GM10266 (cell line): Measurements from ENCODE around the gene XKR8.
"Not testable (repeated sequence)": the region's sequence is repeated elsewhere in the genome, so short reads cannot be mapped to it uniquely, and the experiment has no call there.

Source experiments
- DNase-seq: peaks from one replicate; pipeline ENCODE4 v3.0.0; 2012; ENCODE audit errors: extremely low spot score
- CTCF ChIP-seq: IDR thresholded peaks from 2 replicates; pipeline ENCODE4 v1.5.1; 2012; ENCODE audit warnings: mild to moderate bottlenecking, low read depth; ENCODE audit not compliant: control insufficient read depth, insufficient read depth; ENCODE audit errors: missing control alignments

XKR8 gene

GRCh38 chr1:27990920-27991537 lies 31.3 kb downstream of the XKR8 start:
- no peak for TF ChIP-seq CTCF
- no peak for DNase-seq

GRCh38 chr1:27992276-27992675 lies 32.5 kb downstream of the XKR8 start:
- no peak for DNase-seq

GRCh38 chr1:27993241-27993640 lies 33.5 kb downstream of the XKR8 start:
- DNase-seq, result no peak
- TF ChIP-seq CTCF, result no peak

More at GRCh38 chr1:27992276-27992675, 32.5 kb downstream of the XKR8 start:
- TF ChIP-seq CTCF, result no peak

GRCh38 chr1:27994060-27994459 lies 34.3 kb downstream of the XKR8 start:
- TF ChIP-seq CTCF, result no peak
- DNase-seq, result no peak

- not testable (repeated sequence) for DNase-seq
Measured at GRCh38 chr1:27994526-27994925, 34.8 kb downstream of the XKR8 start.

- no peak for TF ChIP-seq CTCF
- DNase-seq, result no peak
Measured at GRCh38 chr1:27999055-27999454, 39.3 kb downstream of the XKR8 start.

- no peak for DNase-seq
- TF ChIP-seq CTCF, result no peak
Measured at GRCh38 chr1:28002600-28002999, 42.8 kb downstream of the XKR8 start.

- not testable (repeated sequence) for DNase-seq
Measured at GRCh38 chr1:28003117-28003516, 43.3 kb downstream of the XKR8 start.
